ENCODE data around the gene NRF1.

NRF1 gene

DNA sequence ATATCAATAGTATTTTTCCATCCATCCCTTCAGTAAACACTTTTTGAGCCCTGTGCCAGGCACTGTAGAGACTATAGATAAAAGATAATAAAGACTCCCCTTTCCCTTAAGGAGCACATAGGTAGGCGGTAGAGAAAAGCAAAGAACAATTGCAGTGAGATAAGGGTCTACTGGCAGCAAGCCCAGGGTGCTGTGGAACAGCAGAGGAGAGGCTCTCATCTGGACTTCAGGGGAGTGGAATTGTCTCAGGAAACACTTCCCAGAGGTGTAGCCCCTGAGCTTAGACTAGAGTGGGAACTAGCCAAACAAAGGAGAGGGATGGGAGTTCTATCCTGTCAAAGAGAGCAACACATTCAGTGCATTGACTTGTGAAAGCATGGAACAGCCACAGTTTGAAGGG is 102.0 kb downstream of the NRF1 start:
- no peak overlapping the region for H3K27ac Mint-ChIP-seq
- no peak for DNase-seq (ENCODE audit: low spot score in 2 of 2)
- no peak overlapping the region for H3K4me3 Mint-ChIP-seq
- H3K36me3 Mint-ChIP-seq = peaks cover 88% of the 10 kb centered on the region
- no peaks in the 10 kb centered on the region for H3K9me3 Mint-ChIP-seq
- ATAC-seq = no peak
- no peaks in the 10 kb centered on the region for H3K4me1 Mint-ChIP-seq

DNA sequence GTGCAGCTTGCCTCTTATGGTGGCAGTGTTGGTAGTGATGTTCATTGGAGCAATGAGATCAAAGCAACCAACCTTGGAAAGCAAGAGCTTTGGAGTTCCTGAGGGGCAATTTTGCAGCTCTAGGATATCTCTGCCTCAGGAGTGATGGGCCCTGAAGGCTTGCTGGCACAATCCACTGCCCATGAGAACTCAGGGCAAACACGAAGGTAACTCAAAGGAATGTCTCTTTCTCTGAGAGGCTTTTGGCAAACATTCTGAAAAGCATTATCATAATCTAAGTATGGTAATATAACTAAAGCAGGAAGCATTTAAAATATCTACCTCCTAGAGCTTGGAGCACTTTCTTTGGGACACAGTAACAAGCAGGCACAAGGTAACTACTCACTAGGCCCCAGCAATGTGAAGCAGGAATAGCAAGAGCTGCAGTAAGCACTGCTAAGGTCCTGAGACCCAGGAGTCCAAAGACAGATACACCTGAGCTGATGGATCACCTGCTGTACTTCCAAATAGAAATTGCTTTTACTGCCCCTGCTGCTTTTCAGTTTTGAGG is 103.1 kb downstream of the NRF1 start:
- H3K36me3 Mint-ChIP-seq = peaks cover 89% of the 10 kb centered on the region
- H3K4me3 Mint-ChIP-seq = no peak overlapping the region
- DNase-seq (ENCODE audit: low spot score in 2 of 2) = no peak
- no peak overlapping the region for H3K27ac Mint-ChIP-seq
- ATAC-seq = no peak
- H3K4me1 Mint-ChIP-seq = no peaks in the 10 kb centered on the region
- H3K9me3 Mint-ChIP-seq = no peaks in the 10 kb centered on the region

DNA sequence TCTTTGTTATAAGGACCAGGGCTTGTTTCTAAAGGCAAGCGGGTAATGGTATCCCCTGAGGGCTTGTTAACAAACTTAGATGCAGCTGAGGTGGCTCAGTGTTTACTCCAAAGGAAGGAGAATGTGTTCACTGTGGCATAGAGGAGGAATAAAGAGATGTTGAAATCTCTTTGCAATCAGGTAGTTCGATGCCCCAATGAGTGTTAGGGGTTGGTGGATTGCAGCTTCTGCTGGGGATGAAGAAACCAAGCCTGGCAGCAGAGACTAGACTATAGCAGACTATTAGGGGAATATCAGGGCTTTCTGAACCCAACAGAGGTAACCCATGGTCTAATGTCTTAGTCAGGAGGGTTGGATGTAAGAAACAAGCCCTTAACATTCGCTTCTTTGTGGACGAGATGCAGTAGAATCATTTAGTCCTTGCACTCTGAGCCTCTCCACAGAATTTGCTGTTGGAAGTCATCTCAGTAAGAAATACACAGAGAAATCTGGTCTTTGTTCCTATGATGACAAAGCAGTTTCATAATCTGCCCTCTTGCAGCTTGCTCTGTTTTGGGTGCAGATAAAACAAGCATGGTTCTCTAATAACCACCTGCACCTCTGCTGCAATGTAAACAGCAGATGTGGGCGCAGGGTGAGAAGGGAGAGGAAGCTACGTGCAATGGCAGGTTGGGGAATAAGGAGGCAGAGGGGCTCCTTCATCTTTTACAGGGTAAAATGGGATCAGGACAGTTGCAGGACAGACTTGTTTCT is 108.6 kb downstream of the NRF1 start:
- DNase-seq (ENCODE audit: low spot score in 2 of 2) = no peak
- no peak overlapping the region for H3K4me3 Mint-ChIP-seq
- ATAC-seq = no peak
- no peaks in the 10 kb centered on the region for H3K4me1 Mint-ChIP-seq
- H3K27ac Mint-ChIP-seq = peak overlapping the region; percentile 74
- H3K36me3 Mint-ChIP-seq = peaks cover 80% of the 10 kb centered on the region
- no peaks in the 10 kb centered on the region for H3K9me3 Mint-ChIP-seq

DNA sequence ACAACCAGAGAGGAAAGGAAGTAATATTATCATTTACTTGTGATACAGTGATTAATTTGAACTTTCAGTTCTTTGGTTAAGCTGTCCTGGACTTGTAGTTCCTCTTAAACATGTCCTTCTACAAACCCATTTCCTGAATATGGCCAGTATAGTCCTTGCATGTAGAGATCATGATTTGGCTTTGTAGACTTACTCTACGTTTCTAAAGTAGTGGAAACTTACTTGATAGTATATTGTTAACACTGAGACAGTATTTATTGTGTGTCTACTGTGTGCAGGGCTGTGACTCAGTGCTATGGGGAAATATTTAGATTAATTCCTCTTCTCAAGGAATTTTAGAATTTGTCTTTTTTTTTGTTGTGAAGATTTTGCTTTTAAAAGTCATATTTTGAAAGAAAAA is 109.5 kb downstream of the NRF1 start:
- no peaks in the 10 kb centered on the region for H3K4me1 Mint-ChIP-seq
- ATAC-seq (no peak), DNase-seq (ENCODE audit: low spot score in 2 of 2) (no peak)
- H3K36me3 Mint-ChIP-seq = peaks cover 77% of the 10 kb centered on the region
- H3K9me3 Mint-ChIP-seq = no peaks in the 10 kb centered on the region
- H3K27ac Mint-ChIP-seq = no peak overlapping the region
- H3K4me3 Mint-ChIP-seq = no peak overlapping the region

DNA sequence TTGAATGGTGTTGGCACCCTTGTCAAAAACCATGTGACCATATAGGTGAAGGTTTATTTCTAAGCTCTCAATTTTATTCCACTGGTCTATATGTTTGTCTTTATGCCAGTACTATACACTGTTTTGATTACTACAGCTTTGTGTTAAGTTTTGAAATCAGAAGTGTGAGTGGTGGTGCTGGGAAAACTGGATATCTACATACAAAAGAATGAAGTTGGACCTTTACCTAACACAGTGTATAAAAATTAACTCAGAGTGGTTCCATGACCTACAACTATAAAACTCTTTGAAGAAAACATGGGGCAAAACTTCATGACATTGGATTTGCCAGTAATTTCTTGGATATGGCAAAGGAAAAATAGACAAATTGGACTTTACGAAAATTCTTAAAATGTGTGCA is 112.2 kb downstream of the NRF1 start:
- no peaks in the 10 kb centered on the region for H3K9me3 Mint-ChIP-seq
- ATAC-seq = no peak
- no peak overlapping the region for H3K4me3 Mint-ChIP-seq
- H3K4me1 Mint-ChIP-seq = no peaks in the 10 kb centered on the region
- DNase-seq (ENCODE audit: low spot score in 2 of 2) = no peak
- H3K27ac Mint-ChIP-seq = no peak overlapping the region
- peaks cover 79% of the 10 kb centered on the region for H3K36me3 Mint-ChIP-seq

- H3K4me3 Mint-ChIP-seq = no peak overlapping the region
- ATAC-seq (no peak), DNase-seq (ENCODE audit: low spot score in 2 of 2) (no peak)
- H3K27ac Mint-ChIP-seq = no peak overlapping the region
- no peaks in the 10 kb centered on the region for H3K4me1 Mint-ChIP-seq
- peaks cover 74% of the 10 kb centered on the region for H3K36me3 Mint-ChIP-seq
- no peaks in the 10 kb centered on the region for H3K9me3 Mint-ChIP-seq
Observed at GRCh38 chr7:129724796-129725195, 113.3 kb downstream of the NRF1 start.

DNA sequence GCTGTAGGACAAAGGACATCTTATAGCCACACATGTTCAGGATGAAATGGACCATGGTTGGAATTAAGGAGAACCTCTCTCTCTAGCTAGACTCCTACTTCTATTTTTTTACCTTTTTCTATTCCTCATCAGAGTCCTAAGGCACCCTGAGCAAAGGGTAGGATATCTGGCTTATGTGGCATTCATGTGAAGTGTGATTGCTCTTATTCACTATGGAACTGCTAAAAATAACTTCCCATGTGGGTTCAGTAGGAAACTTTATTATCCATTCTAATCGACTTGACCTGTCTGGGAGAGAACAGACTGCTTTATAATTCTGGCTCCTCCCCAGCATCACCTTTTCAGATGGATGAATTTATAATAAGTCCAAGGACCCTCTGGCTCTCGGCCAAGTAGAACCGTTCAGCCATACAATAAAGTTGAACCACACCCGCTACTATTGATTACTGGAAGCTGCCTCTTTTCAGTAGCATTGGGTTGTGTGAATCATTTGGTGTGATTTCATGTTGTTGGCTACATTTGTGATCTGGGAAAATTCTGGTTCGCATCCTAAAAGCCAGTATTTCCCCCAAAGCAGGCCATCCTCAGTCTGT is 117.5 kb downstream of the NRF1 start:
- ATAC-seq (no peak), DNase-seq (ENCODE audit: low spot score in 2 of 2) (no peak)
- Mint-ChIP-seq H3K4me1 (no peaks in the 10 kb centered on the region), H3K27ac (no peak overlapping the region), H3K36me3 (peaks cover 87% of the 10 kb centered on the region), H3K4me3 (no peak overlapping the region), H3K9me3 (no peaks in the 10 kb centered on the region)

DNA sequence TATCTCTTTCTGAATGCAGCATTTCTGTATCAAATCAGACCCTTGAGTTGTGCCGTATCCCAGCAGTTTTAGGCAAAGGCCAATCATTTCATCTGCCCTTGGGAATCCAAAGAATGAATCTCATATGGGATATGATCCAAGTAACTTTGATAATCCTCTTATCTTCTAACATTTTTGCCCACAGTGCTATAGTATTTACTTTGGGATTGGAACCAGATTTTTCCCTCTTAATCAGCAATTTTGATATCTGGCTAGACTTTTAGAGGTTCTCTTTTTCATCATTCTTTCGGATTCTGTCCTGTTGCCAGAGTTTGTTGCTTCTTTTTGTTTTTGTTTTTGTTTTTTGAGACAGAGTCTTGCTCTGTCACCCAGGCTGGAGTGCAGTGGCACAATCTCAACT is 118.0 kb downstream of the NRF1 start:
- H3K36me3 Mint-ChIP-seq = peaks cover 81% of the 10 kb centered on the region

DNA sequence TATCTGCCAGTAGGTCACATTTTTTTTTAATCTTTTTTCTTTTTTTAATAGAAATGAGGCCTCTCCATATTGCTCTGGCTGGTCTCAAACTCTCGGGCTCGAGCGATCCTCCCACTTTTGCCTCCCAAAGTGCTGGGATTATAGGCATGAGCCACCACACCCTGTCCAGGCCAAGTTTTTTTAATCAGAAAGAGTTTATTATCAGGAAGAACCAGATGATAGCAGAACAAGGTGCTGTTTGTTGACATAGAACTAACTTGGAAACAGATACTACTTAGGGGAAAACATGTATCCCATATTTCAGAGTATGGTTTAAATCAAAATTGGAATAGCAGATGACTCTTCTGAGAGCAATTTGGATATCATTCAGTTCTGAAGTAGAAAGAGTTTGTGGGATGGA is 118.6 kb downstream of the NRF1 start:
- no peak for DNase-seq (ENCODE audit: low spot score in 2 of 2)
- Mint-ChIP-seq H3K4me3 (no peak overlapping the region), H3K36me3 (peaks cover 78% of the 10 kb centered on the region), H3K4me1 (no peaks in the 10 kb centered on the region), H3K27ac (no peak overlapping the region), H3K9me3 (no peaks in the 10 kb centered on the region)
- ATAC-seq = no peak

More for the DNA sequence above, 118.0 kb downstream of the NRF1 start:
- H3K27ac Mint-ChIP-seq = no peak overlapping the region
- H3K9me3 Mint-ChIP-seq = no peaks in the 10 kb centered on the region
- ATAC-seq = no peak
- no peak overlapping the region for H3K4me3 Mint-ChIP-seq
- no peaks in the 10 kb centered on the region for H3K4me1 Mint-ChIP-seq
- no peak for DNase-seq (ENCODE audit: low spot score in 2 of 2)

- Mint-ChIP-seq H3K36me3 (peaks cover 58% of the 10 kb centered on the region), H3K9me3 (no peaks in the 10 kb centered on the region), H3K4me1 (peaks cover 11% of the 10 kb centered on the region), H3K27ac (no peak overlapping the region), H3K4me3 (no peak overlapping the region)
- ATAC-seq (no peak), DNase-seq (ENCODE audit: low spot score in 2 of 2) (no peak)
Observed at GRCh38 chr7:129734400-129734799, 122.9 kb downstream of the NRF1 start.

DNA sequence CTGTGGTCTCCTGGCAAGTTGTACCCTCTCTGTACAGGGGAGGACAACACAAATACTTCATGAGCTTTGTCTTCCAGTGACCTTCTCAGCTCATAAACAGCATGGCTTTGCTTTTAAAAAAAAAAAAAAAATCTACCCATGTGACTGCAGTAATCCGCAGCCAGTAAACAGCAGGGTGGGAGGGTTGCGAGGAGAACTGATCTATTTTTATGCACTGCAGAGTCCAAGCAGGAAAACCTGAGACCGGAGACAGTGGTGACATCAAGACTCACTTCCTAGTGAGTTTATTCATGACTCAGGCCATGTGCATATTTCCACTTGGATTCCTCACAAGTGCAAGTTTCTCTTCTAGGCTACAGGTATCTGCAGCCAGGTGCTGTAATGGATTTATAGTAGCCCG is 127.9 kb downstream of the NRF1 start:
- no peak overlapping the region for H3K4me3 Mint-ChIP-seq
- ATAC-seq (no peak), DNase-seq (ENCODE audit: low spot score in 2 of 2) (no peak)
- H3K27ac Mint-ChIP-seq = no peak overlapping the region
- no peaks in the 10 kb centered on the region for H3K9me3 Mint-ChIP-seq
- H3K4me1 Mint-ChIP-seq = peaks cover 11% of the 10 kb centered on the region
- H3K36me3 Mint-ChIP-seq = peaks cover 46% of the 10 kb centered on the region

DNA sequence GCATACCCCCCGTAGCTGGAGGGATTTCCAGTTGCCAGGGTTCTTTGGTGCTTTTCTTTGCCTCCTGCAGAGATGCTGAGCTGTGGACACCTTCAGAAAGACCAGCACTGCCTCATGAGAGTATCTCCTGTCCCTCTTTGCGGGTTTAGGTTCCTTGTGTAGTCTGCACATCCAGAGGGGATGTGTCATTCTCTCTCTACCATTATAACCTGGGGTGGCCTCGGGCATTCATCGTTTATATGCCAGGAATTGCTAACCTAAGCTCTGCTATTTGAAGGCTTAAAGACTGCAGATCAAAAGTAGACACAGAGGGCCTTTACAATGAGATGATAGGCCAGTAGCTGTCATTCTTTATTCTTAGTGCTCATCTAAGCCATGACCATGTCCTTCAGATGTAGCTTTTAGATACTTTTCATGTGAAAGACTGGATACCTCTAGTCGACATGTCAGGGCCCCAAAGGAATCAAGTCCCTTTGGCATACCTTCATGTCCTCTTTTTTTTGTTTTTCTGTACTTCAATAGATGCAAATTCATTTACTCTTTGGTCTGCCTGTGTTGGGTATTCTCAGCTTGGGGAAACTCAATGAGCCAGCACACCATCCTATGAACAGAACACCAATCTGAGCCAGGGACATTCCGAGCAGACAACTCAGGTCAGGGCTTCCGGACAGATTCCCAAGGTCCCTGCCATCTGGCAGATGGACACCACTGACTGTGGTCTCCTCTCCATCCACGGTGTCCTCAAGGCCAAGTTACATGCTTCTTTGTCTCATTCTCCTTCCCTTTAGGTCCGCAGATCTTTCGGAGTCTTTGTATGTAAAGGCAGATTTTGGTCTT is 129.3 kb downstream of the NRF1 start:
- H3K27ac Mint-ChIP-seq = no peak overlapping the region
- H3K4me1 Mint-ChIP-seq = peaks cover 11% of the 10 kb centered on the region
- no peaks in the 10 kb centered on the region for H3K9me3 Mint-ChIP-seq
- no peak overlapping the region for H3K4me3 Mint-ChIP-seq
- ATAC-seq = no peak
- no peak for DNase-seq (ENCODE audit: low spot score in 2 of 2)
- H3K36me3 Mint-ChIP-seq = peaks cover 44% of the 10 kb centered on the region

- ATAC-seq (no peak), DNase-seq (ENCODE audit: low spot score in 2 of 2) (no peak)
- peaks cover 40% of the 10 kb centered on the region for H3K36me3 Mint-ChIP-seq
- no peaks in the 10 kb centered on the region for H3K9me3 Mint-ChIP-seq
- no peak overlapping the region for H3K4me3 Mint-ChIP-seq
- H3K27ac Mint-ChIP-seq = no peak overlapping the region
- H3K4me1 Mint-ChIP-seq = peaks cover 11% of the 10 kb centered on the region
Observed at GRCh38 chr7:129741743-129742213, 130.3 kb downstream of the NRF1 start.

GRCh38 chr7:129742256-129742655 is 130.7 kb downstream of the NRF1 start:
- Mint-ChIP-seq H3K4me1 (peaks cover 11% of the 10 kb centered on the region), H3K4me3 (no peak overlapping the region), H3K27ac (no peak overlapping the region), H3K9me3 (no peaks in the 10 kb centered on the region), H3K36me3 (peaks cover 45% of the 10 kb centered on the region)
- ATAC-seq (no peak), DNase-seq (ENCODE audit: low spot score in 2 of 2) (no peak)

GRCh38 chr7:129746857-129747529 is 135.5 kb downstream of the NRF1 start:
- DNase-seq (ENCODE audit: low spot score in 2 of 2) (no peak), ATAC-seq (no peak)
- Mint-ChIP-seq H3K4me1 (no peaks in the 10 kb centered on the region), H3K4me3 (no peak overlapping the region), H3K9me3 (no peaks in the 10 kb centered on the region), H3K36me3 (peaks cover 40% of the 10 kb centered on the region), H3K27ac (peak overlapping the region; percentile 26)
